Glutamatergic neuron (in vitro differentiated cells): Measurements from ENCODE around the gene MOV10L1. TPM values are rescaled to one million over a fixed set of nuclear protein-coding genes. Genes with fewer than 3 reads are reported as not detected.

ENCODE experiments used
- DNase-seq: peaks from one replicate; pipeline ENCODE4 v3.0.0; 2022
- H3K27ac Mint-ChIP-seq: one replicate; pipeline ENCODE4 v1.8.0; 2020; ENCODE audit warnings: mild to moderate bottlenecking, mixed read lengths, inconsistent platforms; ENCODE audit not compliant: unreplicated experiment
- H3K27me3 Mint-ChIP-seq: one replicate; pipeline ENCODE4 v1.8.0; 2020; ENCODE audit warnings: mild to moderate bottlenecking, moderate library complexity, mixed read lengths, inconsistent platforms; ENCODE audit not compliant: unreplicated experiment
- H3K36me3 Mint-ChIP-seq: one replicate; pipeline ENCODE4 v1.8.0; 2020; ENCODE audit warnings: mild to moderate bottlenecking, mixed read lengths, inconsistent platforms; ENCODE audit not compliant: unreplicated experiment
- H3K4me1 Mint-ChIP-seq: one replicate; pipeline ENCODE4 v1.8.0; 2020; ENCODE audit warnings: mild to moderate bottlenecking, low read depth, mixed read lengths, inconsistent platforms; ENCODE audit not compliant: unreplicated experiment
- H3K4me3 Mint-ChIP-seq: one replicate; pipeline ENCODE4 v1.8.0; 2020; ENCODE audit warnings: mild to moderate bottlenecking, mixed read lengths, inconsistent platforms; ENCODE audit not compliant: unreplicated experiment
- H3K9me3 Mint-ChIP-seq: one replicate; pipeline ENCODE4 v1.8.0; 2020; ENCODE audit warnings: mild to moderate bottlenecking, moderate library complexity, mixed read lengths, inconsistent platforms; ENCODE audit not compliant: unreplicated experiment
- total RNA-seq: library from RNA; stranded (reverse); fragmentation: NEBNext Ultra II Directional; extraction: Animal tissue kit (Norgen Biotek cat#: 25700); gene quantifications from one replicate; pipeline ENCODE4 v1.2.1, GENCODE V29; 2021; ENCODE audit not compliant: unreplicated experiment
- TF ChIP-seq, protein P1 (sequence below): fragments of 200-600 bp; sonication (generic); IDR thresholded peaks from one replicate; pipeline ENCODE4 v1.5.0; 2021; ENCODE audit not compliant: partially characterized antibody, unreplicated experiment

Gene MOV10L1
- total RNA-seq, 1 donor from 2014 or later = 0.34 TPM

DNA sequence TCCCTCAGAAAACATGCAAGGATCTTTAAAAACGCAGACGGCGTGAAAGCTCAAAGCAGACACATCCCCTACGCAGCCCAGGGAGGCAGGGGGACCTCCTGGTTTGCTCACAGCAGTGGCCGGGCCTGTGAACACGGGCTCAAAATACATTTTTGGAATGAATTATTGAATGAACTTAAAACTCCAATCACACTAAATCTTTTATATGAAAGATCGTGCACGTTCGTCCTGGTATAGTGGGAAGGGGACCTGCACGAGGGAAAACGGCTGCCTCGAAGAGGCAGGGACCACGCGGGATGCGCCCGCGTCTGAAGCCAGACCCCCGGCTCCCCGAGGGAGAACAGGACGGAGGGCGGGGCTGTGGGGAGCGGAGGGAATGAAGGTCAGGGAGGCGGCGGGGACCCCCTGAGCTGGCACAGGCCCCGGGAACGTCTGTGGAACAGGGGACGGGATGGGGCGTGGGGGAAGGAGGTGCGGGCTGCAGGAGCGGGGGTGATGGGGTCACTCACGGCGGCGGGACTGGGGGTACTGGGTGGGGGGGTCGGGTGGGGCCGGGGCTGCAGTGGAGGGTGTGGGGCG is 79.5 kb downstream of the MOV10L1 start:
- Mint-ChIP-seq H3K27ac (no peak overlapping the region), H3K9me3 (peaks cover 10% of the 10 kb centered on the region), H3K4me1 (no peaks in the 10 kb centered on the region), H3K36me3 (no peaks in the 10 kb centered on the region), H3K27me3 (peaks cover 15% of the 10 kb centered on the region), H3K4me3 (peak overlapping the region; percentile 14)
- TF ChIP-seq, protein P1, sequence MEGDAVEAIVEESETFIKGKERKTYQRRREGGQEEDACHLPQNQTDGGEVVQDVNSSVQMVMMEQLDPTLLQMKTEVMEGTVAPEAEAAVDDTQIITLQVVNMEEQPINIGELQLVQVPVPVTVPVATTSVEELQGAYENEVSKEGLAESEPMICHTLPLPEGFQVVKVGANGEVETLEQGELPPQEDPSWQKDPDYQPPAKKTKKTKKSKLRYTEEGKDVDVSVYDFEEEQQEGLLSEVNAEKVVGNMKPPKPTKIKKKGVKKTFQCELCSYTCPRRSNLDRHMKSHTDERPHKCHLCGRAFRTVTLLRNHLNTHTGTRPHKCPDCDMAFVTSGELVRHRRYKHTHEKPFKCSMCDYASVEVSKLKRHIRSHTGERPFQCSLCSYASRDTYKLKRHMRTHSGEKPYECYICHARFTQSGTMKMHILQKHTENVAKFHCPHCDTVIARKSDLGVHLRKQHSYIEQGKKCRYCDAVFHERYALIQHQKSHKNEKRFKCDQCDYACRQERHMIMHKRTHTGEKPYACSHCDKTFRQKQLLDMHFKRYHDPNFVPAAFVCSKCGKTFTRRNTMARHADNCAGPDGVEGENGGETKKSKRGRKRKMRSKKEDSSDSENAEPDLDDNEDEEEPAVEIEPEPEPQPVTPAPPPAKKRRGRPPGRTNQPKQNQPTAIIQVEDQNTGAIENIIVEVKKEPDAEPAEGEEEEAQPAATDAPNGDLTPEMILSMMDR = no peak
- peak; percentile 31 for DNase-seq

DNA sequence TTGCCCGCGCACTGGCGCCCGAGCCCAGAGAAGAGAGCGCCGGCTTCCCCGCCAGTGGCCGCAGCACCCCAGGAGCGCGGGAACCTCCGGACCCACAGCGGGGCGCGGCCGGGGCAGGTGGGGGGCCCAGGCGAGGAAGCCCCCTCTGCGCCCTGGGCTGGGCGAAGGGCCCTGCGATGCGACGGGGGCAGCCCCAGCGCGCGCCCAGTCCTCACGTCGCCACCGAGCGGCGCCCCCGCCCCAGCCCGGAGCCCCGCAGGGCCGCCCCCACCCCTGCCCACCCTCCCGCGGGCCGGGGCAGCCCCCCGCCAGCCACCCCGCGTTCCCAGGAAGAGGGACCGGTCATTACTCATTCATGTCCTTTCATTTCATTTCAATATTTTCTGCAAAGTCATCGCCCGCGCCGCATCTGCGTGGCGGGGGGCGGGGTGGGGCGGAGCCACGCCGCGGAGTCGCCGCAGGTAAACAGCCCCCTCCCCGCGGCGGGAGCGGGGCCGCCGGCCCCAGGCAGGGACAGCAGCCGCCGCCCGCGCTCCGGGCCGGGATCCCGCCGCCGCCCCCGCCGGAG is 80.1 kb downstream of the MOV10L1 start:
- no peak for DNase-seq
- Mint-ChIP-seq H3K27ac (no peak overlapping the region), H3K27me3 (peaks cover 15% of the 10 kb centered on the region), H3K9me3 (peaks cover 10% of the 10 kb centered on the region), H3K36me3 (no peaks in the 10 kb centered on the region), H3K4me3 (peak overlapping the region; percentile 67), H3K4me1 (no peaks in the 10 kb centered on the region)
- TF ChIP-seq, protein P1 = no peak

DNA sequence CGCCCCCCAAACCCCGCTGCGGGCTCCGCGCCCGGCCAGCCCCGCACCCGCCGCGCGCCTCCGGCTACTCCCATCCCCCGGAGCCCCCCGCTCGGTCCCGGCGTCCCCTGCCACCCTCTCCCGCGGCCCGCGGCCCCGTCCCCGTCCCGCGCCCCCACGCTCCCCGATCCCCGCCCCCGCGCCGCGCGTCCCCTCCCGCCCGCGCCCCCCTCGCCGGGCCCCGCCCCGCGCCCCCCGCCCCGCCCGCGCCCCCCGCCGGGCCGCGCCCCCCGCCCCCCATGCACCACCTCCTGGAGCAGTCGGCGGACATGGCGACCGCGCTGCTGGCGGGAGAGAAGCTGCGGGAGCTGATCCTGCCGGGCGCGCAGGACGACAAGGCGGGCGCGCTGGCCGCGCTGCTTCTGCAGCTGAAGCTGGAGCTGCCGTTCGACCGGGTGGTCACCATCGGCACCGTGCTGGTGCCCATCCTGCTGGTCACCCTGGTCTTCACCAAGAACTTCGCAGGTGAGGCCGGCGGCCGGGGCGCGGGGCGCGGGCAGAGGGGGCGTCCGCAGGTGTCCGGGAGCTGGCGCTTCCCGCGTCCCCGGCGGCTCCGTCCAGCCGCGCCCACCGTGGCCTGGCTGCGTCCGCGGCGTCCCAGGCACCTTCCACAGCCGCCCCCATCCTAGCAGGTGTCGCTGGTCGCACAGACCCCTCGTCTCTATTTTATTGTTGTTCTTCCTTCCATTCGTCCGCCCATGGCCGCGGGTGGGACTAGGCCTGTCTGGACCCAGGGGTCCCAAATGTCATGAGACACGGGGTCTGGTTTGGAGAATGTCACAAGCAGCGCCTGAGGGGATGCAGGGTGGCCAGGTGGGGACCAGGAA is 80.9 kb downstream of the MOV10L1 start, which contains the start of gene PANX2:
TSS of gene PANX2 (plus strand) at position 279 of the 866 bp plus-strand sequence. CDS start at position 279, 0 bp downstream.
- Mint-ChIP-seq H3K4me3 (peak within 1 kb of the TSS; percentile 86), H3K27ac (no peak within 1 kb of the TSS), H3K36me3 (no peaks in the 10 kb centered on the region), H3K27me3 (peaks cover 15% of the 10 kb centered on the region), H3K9me3 (peaks cover 10% of the 10 kb centered on the region), H3K4me1 (no peaks in the 10 kb centered on the region)
- TF ChIP-seq, protein P1 = no peak
- DNase-seq = peak; percentile 63

DNA sequence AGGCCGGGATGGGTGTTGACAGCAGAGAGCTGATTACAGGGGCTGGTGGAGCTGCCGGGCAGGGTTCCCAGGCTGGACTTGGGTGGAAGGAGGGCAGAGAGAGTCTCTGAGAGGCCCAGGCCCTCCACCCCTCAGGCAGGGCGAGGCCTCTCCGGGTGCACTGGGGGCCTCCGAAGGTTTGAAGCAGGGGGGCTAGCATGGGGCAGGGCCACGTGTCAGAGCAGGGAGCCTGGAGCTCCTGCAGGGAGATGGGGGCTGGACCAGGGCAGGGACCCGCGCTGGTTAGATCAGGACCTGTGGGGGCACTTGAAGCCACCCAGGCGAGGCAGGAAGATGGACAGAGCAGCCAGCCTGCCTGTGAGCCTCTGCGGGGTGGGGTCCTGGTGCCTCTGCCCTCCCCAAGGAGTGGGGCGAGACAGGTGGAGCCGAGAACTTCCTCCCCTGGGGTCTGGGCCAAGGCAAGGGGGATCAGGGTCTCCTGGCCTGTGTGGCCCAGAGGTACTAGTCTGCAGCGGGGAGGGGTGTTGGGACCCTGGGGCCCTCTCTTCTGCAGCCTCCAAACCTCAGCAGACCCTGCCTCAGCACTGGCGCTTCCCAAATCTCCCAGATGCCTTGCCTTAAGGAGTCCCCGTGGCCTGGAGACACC is 81.6 kb downstream of the MOV10L1 start:
- no peaks in the 10 kb centered on the region for H3K36me3 Mint-ChIP-seq
- TF ChIP-seq, protein P1 = no peak
- H3K4me1 Mint-ChIP-seq = peaks cover 3% of the 10 kb centered on the region
- no peak for DNase-seq
- H3K27ac Mint-ChIP-seq = no peak overlapping the region
- peak overlapping the region; percentile 86 for H3K4me3 Mint-ChIP-seq
- H3K27me3 Mint-ChIP-seq = peaks cover 15% of the 10 kb centered on the region
- peaks cover 10% of the 10 kb centered on the region for H3K9me3 Mint-ChIP-seq
